A673 (cell line): Measurements from ENCODE around the gene ITSN1. TPM values are rescaled to one million over a fixed set of nuclear protein-coding genes. Genes with fewer than 3 reads are reported as not detected.

Source experiments
- BruUV-seq: library from RNA; stranded (reverse); fragments of 400-500 nt; replicated peaks from 2 replicates; lab custom pipeline; 2021; lab: Mats Ljungman, UMichigan
- CTCF ChIA-PET: fragments of 300-600 bp; sonication (Branson Sonifier 250); formaldehyde crosslinking; loops from one replicate; lab custom pipeline; 2022; ENCODE audit warnings: antibody characterized with exemption; lab: Charles Lee
- POLR2A ChIA-PET: fragments of 300-600 bp; sonication (Branson Sonifier 250); formaldehyde crosslinking; loops from one replicate; lab custom pipeline; 2022; ENCODE audit warnings: antibody characterized with exemption; ENCODE audit not compliant: low non-redundant PET; lab: Charles Lee
- DNase-seq: peaks from one replicate; pipeline ENCODE4 v3.0.0-alpha.2; 2015; ENCODE audit warnings: low spot score
- H3K27ac ChIP-seq: fragments of 200-600 bp; sonication (generic); 2 replicates; pipeline ENCODE4 v1.5.1; 2016; ENCODE audit warnings: mixed run types, low read depth, mild to moderate bottlenecking, mixed read lengths, antibody characterized with exemption, low read length; ENCODE audit not compliant: poor library complexity, severe bottlenecking
- H3K27me3 ChIP-seq: fragments of 200-600 bp; sonication (generic); replicated peaks from 2 replicates; pipeline ENCODE4 v1.6.1; 2017; ENCODE audit warnings: mixed run types, low read depth, mild to moderate bottlenecking, mixed read lengths, antibody characterized with exemption, low read length; ENCODE audit not compliant: insufficient read depth, poor library complexity
- H3K36me3 ChIP-seq: fragments of 200-600 bp; sonication (generic); 2 replicates; pipeline ENCODE4 v1.6.1; 2016; ENCODE audit warnings: mixed run types, mild to moderate bottlenecking, mixed read lengths, antibody characterized with exemption, low read length; ENCODE audit not compliant: insufficient read depth, poor library complexity, severe bottlenecking
- H3K4me1 ChIP-seq: fragments of 200-600 bp; sonication (generic); 2 replicates; pipeline ENCODE4 v1.6.1; 2017; ENCODE audit warnings: mixed run types, mild to moderate bottlenecking, mixed read lengths, antibody characterized with exemption, low read length; ENCODE audit not compliant: insufficient read depth, poor library complexity, severe bottlenecking
- H3K4me3 ChIP-seq: fragments of 200-600 bp; sonication (generic); 2 replicates; pipeline ENCODE4 v1.5.1; 2016; ENCODE audit warnings: low read depth, mixed run types, mild to moderate bottlenecking, mixed read lengths, low read length; ENCODE audit not compliant: poor library complexity, severe bottlenecking
- H3K9me3 ChIP-seq: fragments of 200-600 bp; sonication (generic); 2 replicates; pipeline ENCODE4 v1.6.1; 2016; ENCODE audit warnings: mixed run types, low read depth, mild to moderate bottlenecking, mixed read lengths, antibody characterized with exemption, low read length; ENCODE audit not compliant: poor library complexity, severe bottlenecking
- EZH2 ChIP-seq: fragments of 200-600 bp; sonication (generic); IDR thresholded peaks from 2 replicates; pipeline ENCODE4 v1.6.1; 2017; ENCODE audit warnings: borderline replicate concordance, low read depth, mild to moderate bottlenecking, mixed read lengths, antibody characterized with exemption, low read length; ENCODE audit not compliant: poor library complexity, severe bottlenecking
- intact Hi-C: fragments of 100-400 bp; cut with micrococcal nuclease; formaldehyde crosslinking; loops from one replicate; pipeline ENCODE4 v1.10.0; 2022; ENCODE audit not compliant: unreplicated experiment
- total RNA-seq: library from RNA; stranded (reverse); gene quantifications from 2 replicates; pipeline ENCODE4 v1.2.3, GENCODE V29; 2021
- TF ChIP-seq, protein P1 (sequence below): fragments of 300-800, 200-600 bp; sonication (generic); conservative IDR thresholded peaks from 2 replicates; pipeline ENCODE4 v1.5.1; 2017; ENCODE audit warnings: low read depth, mild to moderate bottlenecking, antibody characterized with exemption, low read length, moderate library complexity, mixed read lengths

The ITSN1 gene
- total RNA-seq, 1 experiment from 2014 or later: 54.2 TPM

DNA sequence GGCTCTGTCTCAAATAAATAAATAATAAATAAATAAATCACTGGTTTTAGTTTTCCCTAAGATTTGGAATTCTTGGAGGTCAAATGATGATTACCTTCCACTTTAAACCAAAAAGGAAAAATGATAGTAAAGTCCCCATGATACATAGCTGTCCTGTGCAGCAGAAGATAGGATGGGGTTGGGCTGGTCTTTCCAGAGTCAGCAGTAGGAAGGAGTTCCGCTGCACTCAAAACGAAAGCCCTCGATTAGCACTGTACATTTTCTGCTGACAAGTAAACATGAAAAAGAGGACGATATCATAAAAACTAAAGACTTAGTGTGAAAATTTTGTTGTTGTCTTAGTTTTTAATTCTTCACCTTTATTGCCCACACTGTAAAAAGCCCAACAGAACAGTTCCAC, 193.6 kb downstream of the ITSN1 start:
- H3K9me3 ChIP-seq: no peaks in the 10 kb centered on the region
- POLR2A ChIA-PET: no interaction called here
- H3K27me3 ChIP-seq: no peaks in the 10 kb centered on the region
- TF ChIP-seq, protein P1, sequence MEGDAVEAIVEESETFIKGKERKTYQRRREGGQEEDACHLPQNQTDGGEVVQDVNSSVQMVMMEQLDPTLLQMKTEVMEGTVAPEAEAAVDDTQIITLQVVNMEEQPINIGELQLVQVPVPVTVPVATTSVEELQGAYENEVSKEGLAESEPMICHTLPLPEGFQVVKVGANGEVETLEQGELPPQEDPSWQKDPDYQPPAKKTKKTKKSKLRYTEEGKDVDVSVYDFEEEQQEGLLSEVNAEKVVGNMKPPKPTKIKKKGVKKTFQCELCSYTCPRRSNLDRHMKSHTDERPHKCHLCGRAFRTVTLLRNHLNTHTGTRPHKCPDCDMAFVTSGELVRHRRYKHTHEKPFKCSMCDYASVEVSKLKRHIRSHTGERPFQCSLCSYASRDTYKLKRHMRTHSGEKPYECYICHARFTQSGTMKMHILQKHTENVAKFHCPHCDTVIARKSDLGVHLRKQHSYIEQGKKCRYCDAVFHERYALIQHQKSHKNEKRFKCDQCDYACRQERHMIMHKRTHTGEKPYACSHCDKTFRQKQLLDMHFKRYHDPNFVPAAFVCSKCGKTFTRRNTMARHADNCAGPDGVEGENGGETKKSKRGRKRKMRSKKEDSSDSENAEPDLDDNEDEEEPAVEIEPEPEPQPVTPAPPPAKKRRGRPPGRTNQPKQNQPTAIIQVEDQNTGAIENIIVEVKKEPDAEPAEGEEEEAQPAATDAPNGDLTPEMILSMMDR: no peak
- no peak for TF ChIP-seq EZH2
- H3K36me3 ChIP-seq: no peaks in the 10 kb centered on the region
- BruUV-seq: no TSS peak
- DNase-seq: no peak
- H3K4me1 ChIP-seq: no peaks in the 10 kb centered on the region
- intact Hi-C loops: no loop called here
- CTCF ChIA-PET: no interaction called here
- no peak overlapping the region for H3K4me3 ChIP-seq
- H3K27ac ChIP-seq: no peak overlapping the region

GRCh38 chr21:33836408-33836807, 194.1 kb downstream of the ITSN1 start:
- no peak for DNase-seq
- Histone ChIP-seq H3K27ac (no peak overlapping the region), H3K4me3 (no peak overlapping the region), H3K36me3 (no peaks in the 10 kb centered on the region), H3K4me1 (no peaks in the 10 kb centered on the region), H3K9me3 (no peaks in the 10 kb centered on the region), H3K27me3 (no peaks in the 10 kb centered on the region)
- CTCF ChIA-PET: no interaction called here
- intact Hi-C loops: no loop called here
- TF ChIP-seq EZH2: no peak
- TF ChIP-seq, protein P1: no peak
- no TSS peak for BruUV-seq
- POLR2A ChIA-PET: no interaction called here

DNA sequence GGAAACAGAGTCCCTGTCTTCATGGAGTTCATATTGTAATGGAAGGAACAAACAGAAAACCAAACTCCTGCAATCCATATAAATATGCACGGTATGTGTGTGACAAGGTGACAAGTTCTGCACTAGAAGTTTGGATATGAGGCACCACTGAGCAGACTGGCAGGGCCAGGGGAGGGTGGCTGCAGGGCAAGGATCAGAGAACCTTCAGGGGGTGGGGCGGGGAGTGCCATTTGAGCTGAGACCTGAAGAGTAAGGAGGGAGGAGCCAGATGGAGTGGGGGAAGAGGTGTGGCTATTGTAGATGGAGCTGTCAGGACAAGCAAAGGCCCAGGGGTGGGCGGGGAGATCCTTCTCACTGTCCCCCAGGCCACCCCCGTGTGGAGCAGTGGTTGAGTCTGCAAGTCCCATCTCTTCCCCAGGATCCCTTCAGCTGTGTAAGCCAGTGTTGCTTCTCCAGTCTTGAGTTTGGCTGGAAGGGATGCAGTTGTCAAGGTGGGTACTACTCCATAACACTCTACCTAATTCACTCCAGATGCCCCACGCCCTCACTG, 196.9 kb downstream of the ITSN1 start:
- TF ChIP-seq EZH2: no peak
- TF ChIP-seq, protein P1: no peak
- Histone ChIP-seq H3K4me3 (no peak overlapping the region), H3K27ac (no peak overlapping the region), H3K36me3 (no peaks in the 10 kb centered on the region), H3K4me1 (no peaks in the 10 kb centered on the region), H3K27me3 (no peaks in the 10 kb centered on the region), H3K9me3 (no peaks in the 10 kb centered on the region)
- DNase-seq: no peak
- intact Hi-C loops: no loop called here
- POLR2A ChIA-PET: no interaction called here
- no TSS peak for BruUV-seq
- CTCF ChIA-PET: no interaction called here
